DOHH2 (cell line): ENCODE results near the gene DGCR2.

ENCODE experiments used
- H3F3A ChIP-seq: fragments of 200-600 bp; sonication (generic), shearing (Covaris generic); 2 replicates; pipeline ENCODE4 v1.6.0; 2016; ENCODE audit warnings: antibody characterized with exemption, mild to moderate bottlenecking; ENCODE audit not compliant: control insufficient read depth, insufficient read depth
- H3K27ac ChIP-seq: fragments of 200-600 bp; sonication (generic); 2 replicates; pipeline ENCODE4 v1.5.1; 2014; ENCODE audit warnings: low read depth, mild to moderate bottlenecking, low read length, moderate library complexity
- H3K27me3 ChIP-seq: fragments of 200-600 bp; sonication (generic); 2 replicates; pipeline ENCODE4 v1.6.1; 2014; ENCODE audit warnings: mild to moderate bottlenecking, low read length, mixed read lengths; ENCODE audit not compliant: control insufficient read depth
- H3K36me3 ChIP-seq: fragments of 200-600 bp; sonication (generic); 2 replicates; pipeline ENCODE4 v1.6.1; 2014; ENCODE audit warnings: mild to moderate bottlenecking, low read length, moderate library complexity, mixed read lengths; ENCODE audit not compliant: control insufficient read depth
- H3K4me1 ChIP-seq: fragments of 200-600 bp; sonication (generic); 2 replicates; pipeline ENCODE4 v1.6.1; 2014; ENCODE audit warnings: mild to moderate bottlenecking, low read length, mixed read lengths; ENCODE audit not compliant: control insufficient read depth
- H3K4me2 ChIP-seq: fragments of 200-600 bp; sonication (generic); 2 replicates; pipeline ENCODE4 v1.6.0; 2014; ENCODE audit warnings: mild to moderate bottlenecking, low read length, moderate library complexity
- H3K4me3 ChIP-seq: fragments of 200-600 bp; sonication (generic); 2 replicates; pipeline ENCODE4 v1.5.1; 2014; ENCODE audit warnings: mild to moderate bottlenecking, low read length, mixed read lengths
- H3K79me2 ChIP-seq: fragments of 200-600 bp; sonication (generic); 2 replicates; pipeline ENCODE4 v1.6.1; 2014; ENCODE audit warnings: mild to moderate bottlenecking, low read length, mixed read lengths; ENCODE audit not compliant: control insufficient read depth
- H3K9me2 ChIP-seq: fragments of 200-600 bp; sonication (generic); replicated peaks from 2 replicates; pipeline ENCODE4 v1.6.1; 2014; ENCODE audit warnings: mild to moderate bottlenecking, low read length, mixed read lengths; ENCODE audit not compliant: control insufficient read depth
- H3K9me3 ChIP-seq: fragments of 200-600 bp; sonication (generic); 2 replicates; pipeline ENCODE4 v1.6.1; 2014; ENCODE audit warnings: antibody characterized with exemption, low read length, mixed read lengths; ENCODE audit not compliant: control insufficient read depth, insufficient read depth
- H4K20me1 ChIP-seq: fragments of 200-600 bp; sonication (generic); 2 replicates; pipeline ENCODE4 v1.6.0; 2014; ENCODE audit warnings: low read depth, mild to moderate bottlenecking, antibody characterized with exemption, low read length, moderate library complexity; ENCODE audit not compliant: control insufficient read depth, insufficient read depth
- CTCF ChIP-seq: fragments of 200-600 bp; sonication (generic); IDR thresholded peaks from one replicate; pipeline ENCODE4 v1.5.1; 2014; ENCODE audit warnings: antibody characterized with exemption, mild to moderate bottlenecking, low read depth, low read length; ENCODE audit not compliant: poor library complexity, severe bottlenecking
- EZH2phosphoT487 ChIP-seq: fragments of 200-600 bp; sonication (generic); IDR thresholded peaks from 2 replicates; pipeline ENCODE4 v1.6.1; 2017; ENCODE audit warnings: borderline replicate concordance, mild to moderate bottlenecking, antibody characterized with exemption, low read length, moderate library complexity, mixed read lengths

The DGCR2 gene

GRCh38 chr22:19151329-19152191 is 29.3 kb upstream of the DGCR2 start:
- Histone ChIP-seq H3K36me3 (no peaks in the 10 kb centered on the region), H3K4me1 (no peaks in the 10 kb centered on the region), H3K27ac (no peak overlapping the region), H3K9me2 (no peaks in the 10 kb centered on the region), H3K9me3 (no peaks in the 10 kb centered on the region), H3F3A (no peaks in the 10 kb centered on the region), H3K79me2 (no peaks in the 10 kb centered on the region), H3K4me3 (no peak overlapping the region), H4K20me1 (no peaks in the 10 kb centered on the region), H3K4me2 (no peak overlapping the region), H3K27me3 (peaks cover 3% of the 10 kb centered on the region; the same call in 1 of the 2 replicates)
- TF ChIP-seq EZH2phosphoT487, result no peak
- TF ChIP-seq CTCF, result no peak

GRCh38 chr22:19150482-19151328 is 28.5 kb upstream of the DGCR2 start:
- Histone ChIP-seq H3K4me3 (no peak overlapping the region), H3K27ac (no peak overlapping the region), H3K9me2 (no peaks in the 10 kb centered on the region), H4K20me1 (no peaks in the 10 kb centered on the region), H3K9me3 (no peaks in the 10 kb centered on the region), H3K27me3 (peaks cover 3% of the 10 kb centered on the region; the same call in 1 of the 2 replicates), H3F3A (no peaks in the 10 kb centered on the region), H3K36me3 (no peaks in the 10 kb centered on the region), H3K4me2 (no peak overlapping the region), H3K79me2 (no peaks in the 10 kb centered on the region), H3K4me1 (no peaks in the 10 kb centered on the region)
- TF ChIP-seq CTCF (no peak), EZH2phosphoT487 (no peak)

- H3K27ac ChIP-seq, result no peak within 1 kb of the TSS
- no peaks in the 10 kb centered on the region for H3K9me3 ChIP-seq
- H3F3A ChIP-seq, result no peaks in the 10 kb centered on the region
- TF ChIP-seq EZH2phosphoT487, result no peak
- TF ChIP-seq CTCF, result no peak
- no peaks in the 10 kb centered on the region for H3K79me2 ChIP-seq
- peaks cover 3% of the 10 kb centered on the region; the same call in 1 of the 2 replicates for H3K27me3 ChIP-seq
- H3K4me2 ChIP-seq, result no peak within 1 kb of the TSS
- H4K20me1 ChIP-seq, result no peaks in the 10 kb centered on the region
- peaks cover under 1% of the 10 kb centered on the region; the same call in 1 of the 2 replicates for H3K4me1 ChIP-seq
- H3K36me3 ChIP-seq, result no peaks in the 10 kb centered on the region
- no peak within 1 kb of the TSS for H3K4me3 ChIP-seq
- no peaks in the 10 kb centered on the region for H3K9me2 ChIP-seq
These were observed 27.8 kb upstream of the DGCR2 start, which contains the start of gene GSC2 for GRCh38 chr22:19149991-19150390. GSC2 (minus strand) TSS chr22:19150292; CDS start chr22:19150283, 9 bp downstream.
